Smooth muscle cell (in vitro differentiated cells): ENCODE results near the gene TMEM129. TPM values are rescaled to one million over a fixed set of nuclear protein-coding genes. Genes with fewer than 3 reads are reported as not detected.
A peak's percentile ranks its signal among the peaks of the same experiment; 100 is the strongest.

Source experiments
- DNase-seq: peaks from one replicate; lab custom pipeline; 2025; ENCODE audit not compliant: unreplicated experiment; lab: John Stamatoyannopoulos, UW
- H2AFZ ChIP-seq: fragments of 200-600 bp; sonication (generic); 2 replicates; pipeline ENCODE4 v1.6.0; 2016; ENCODE audit warnings: antibody characterized with exemption, low read depth, mild to moderate bottlenecking
- H3F3A ChIP-seq: fragments of 200-600 bp; sonication (generic); 2 replicates; pipeline ENCODE4 v1.6.0; 2017; ENCODE audit warnings: antibody characterized with exemption, low read depth
- H3K27ac ChIP-seq: fragments of 200-600 bp; sonication (generic); 2 replicates; pipeline ENCODE4 v1.5.1; 2016; ENCODE audit warnings: low read depth, mild to moderate bottlenecking
- H3K27me3 ChIP-seq: fragments of 200-600 bp; sonication (generic); 2 replicates; pipeline ENCODE4 v1.6.1; 2016; ENCODE audit warnings: low read depth, mild to moderate bottlenecking
- H3K36me3 ChIP-seq: fragments of 200-600 bp; sonication (generic); 2 replicates; pipeline ENCODE4 v1.5.1; 2016; ENCODE audit warnings: low read depth
- H3K4me1 ChIP-seq: fragments of 200-600 bp; sonication (generic); 2 replicates; pipeline ENCODE4 v1.5.1; 2016; ENCODE audit warnings: low read depth
- H3K4me2 ChIP-seq: fragments of 200-600 bp; sonication (generic); 2 replicates; pipeline ENCODE4 v1.6.0; 2016; ENCODE audit warnings: mild to moderate bottlenecking
- H3K4me3 ChIP-seq: fragments of 200-600 bp; sonication (generic); 2 replicates; pipeline ENCODE4 v1.5.1; 2016; ENCODE audit warnings: mild to moderate bottlenecking
- H3K79me2 ChIP-seq: fragments of 200-600 bp; sonication (generic); 2 replicates; pipeline ENCODE4 v1.6.0; 2016; ENCODE audit warnings: low read depth, mild to moderate bottlenecking
- H3K9ac ChIP-seq: fragments of 200-600 bp; sonication (generic); 2 replicates; pipeline ENCODE4 v1.6.0; 2016; ENCODE audit warnings: low read depth
- H3K9me3 ChIP-seq: fragments of 200-600 bp; sonication (generic); replicated peaks from 2 replicates; pipeline ENCODE4 v1.5.1; 2016; ENCODE audit warnings: low read depth
- H4K20me1 ChIP-seq: fragments of 200-600 bp; sonication (generic); 2 replicates; pipeline ENCODE4 v1.6.0; 2016; ENCODE audit warnings: low read depth
- WGBS: methylation state at CpG from one replicate; pipeline ENCODE4 v1.1.7; 2016; ENCODE audit warnings: low lambda C conversion rate; 5-methylcytosine and 5-hydroxymethylcytosine counted together
- polyA plus RNA-seq: library from polyadenylated mRNA; unstranded; fragments of >200 nt; fragmentation: Nextera tagmentation; extraction: Ambion mirVana; gene quantifications from 2 replicates; pipeline ENCODE4 v1.2.1, GENCODE V29; 2016
- total RNA-seq: library from RNA; depleted of rRNA; stranded (reverse); fragments of >200 nt; gene quantifications from 2 replicates; pipeline ENCODE4 v1.2.3, GENCODE V29; 2014
- TF ChIP-seq, protein P1 (sequence below): fragments of 200-600 bp; sonication (generic); IDR thresholded peaks from 2 replicates; pipeline ENCODE4 v1.5.1; 2017; ENCODE audit warnings: borderline replicate concordance, mild to moderate bottlenecking, antibody characterized with exemption; ENCODE audit not compliant: insufficient read depth, poor library complexity, severe bottlenecking

The TMEM129 gene
- total and polyA plus RNA-seq, 2 experiments from 2014 or later: 30.4 to 50.5 TPM

- Histone ChIP-seq H3K4me1 (no peaks in the 10 kb centered on the region), H3F3A (no peaks in the 10 kb centered on the region), H3K36me3 (no peaks in the 10 kb centered on the region), H4K20me1 (no peaks in the 10 kb centered on the region), H3K27me3 (no peaks in the 10 kb centered on the region), H3K27ac (no peak overlapping the region), H3K4me3 (no peak overlapping the region), H3K9me3 (no peaks in the 10 kb centered on the region), H3K4me2 (no peak overlapping the region), H3K79me2 (no peaks in the 10 kb centered on the region), H2AFZ (no peak overlapping the region), H3K9ac (no peak overlapping the region)
- WGBS: 14% methylated on average over 12 of the region's 17 CpGs
- peak; percentile 64 for DNase-seq
- TF ChIP-seq, protein P1, sequence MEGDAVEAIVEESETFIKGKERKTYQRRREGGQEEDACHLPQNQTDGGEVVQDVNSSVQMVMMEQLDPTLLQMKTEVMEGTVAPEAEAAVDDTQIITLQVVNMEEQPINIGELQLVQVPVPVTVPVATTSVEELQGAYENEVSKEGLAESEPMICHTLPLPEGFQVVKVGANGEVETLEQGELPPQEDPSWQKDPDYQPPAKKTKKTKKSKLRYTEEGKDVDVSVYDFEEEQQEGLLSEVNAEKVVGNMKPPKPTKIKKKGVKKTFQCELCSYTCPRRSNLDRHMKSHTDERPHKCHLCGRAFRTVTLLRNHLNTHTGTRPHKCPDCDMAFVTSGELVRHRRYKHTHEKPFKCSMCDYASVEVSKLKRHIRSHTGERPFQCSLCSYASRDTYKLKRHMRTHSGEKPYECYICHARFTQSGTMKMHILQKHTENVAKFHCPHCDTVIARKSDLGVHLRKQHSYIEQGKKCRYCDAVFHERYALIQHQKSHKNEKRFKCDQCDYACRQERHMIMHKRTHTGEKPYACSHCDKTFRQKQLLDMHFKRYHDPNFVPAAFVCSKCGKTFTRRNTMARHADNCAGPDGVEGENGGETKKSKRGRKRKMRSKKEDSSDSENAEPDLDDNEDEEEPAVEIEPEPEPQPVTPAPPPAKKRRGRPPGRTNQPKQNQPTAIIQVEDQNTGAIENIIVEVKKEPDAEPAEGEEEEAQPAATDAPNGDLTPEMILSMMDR: peak; percentile 90
Measured at GRCh38 chr4:1746265-1746691, 25.2 kb upstream of the TMEM129 start.

GRCh38 chr4:1745697-1746096 lies 24.6 kb upstream of the TMEM129 start:
- Histone ChIP-seq H3F3A (no peaks in the 10 kb centered on the region), H3K27me3 (no peaks in the 10 kb centered on the region), H3K9me3 (no peaks in the 10 kb centered on the region), H3K4me1 (no peaks in the 10 kb centered on the region), H3K79me2 (no peaks in the 10 kb centered on the region), H4K20me1 (no peaks in the 10 kb centered on the region), H2AFZ (no peak overlapping the region), H3K4me2 (no peak overlapping the region), H3K9ac (no peak overlapping the region), H3K36me3 (no peaks in the 10 kb centered on the region), H3K4me3 (no peak overlapping the region), H3K27ac (no peak overlapping the region)
- 85% methylated on average over 12 of the region's 12 CpGs for WGBS
- TF ChIP-seq, protein P1: no peak
- no peak for DNase-seq

GRCh38 chr4:1745165-1745564 lies 24.0 kb upstream of the TMEM129 start:
- no peaks in the 10 kb centered on the region for H3K4me1 ChIP-seq
- no peaks in the 10 kb centered on the region for H3F3A ChIP-seq
- H4K20me1 ChIP-seq: no peaks in the 10 kb centered on the region
- DNase-seq: no peak
- TF ChIP-seq, protein P1: no peak
- H3K4me3 ChIP-seq: no peak overlapping the region
- H3K9ac ChIP-seq: no peak overlapping the region
- no peak overlapping the region for H3K27ac ChIP-seq
- H3K27me3 ChIP-seq: no peaks in the 10 kb centered on the region
- 96% methylated on average over 13 of the region's 13 CpGs for WGBS
- no peaks in the 10 kb centered on the region for H3K9me3 ChIP-seq
- no peaks in the 10 kb centered on the region for H3K36me3 ChIP-seq
- no peak overlapping the region for H2AFZ ChIP-seq
- H3K4me2 ChIP-seq: no peak overlapping the region
- H3K79me2 ChIP-seq: no peaks in the 10 kb centered on the region

GRCh38 chr4:1744552-1744951 lies 23.4 kb upstream of the TMEM129 start:
- H3K4me1 ChIP-seq: no peaks in the 10 kb centered on the region
- H3K9me3 ChIP-seq: no peaks in the 10 kb centered on the region
- no peaks in the 10 kb centered on the region for H3K27me3 ChIP-seq
- no peak overlapping the region for H3K27ac ChIP-seq
- H2AFZ ChIP-seq: no peak overlapping the region
- no peaks in the 10 kb centered on the region for H3K79me2 ChIP-seq
- 85% methylated on average over 14 of the region's 14 CpGs for WGBS
- no peak for DNase-seq
- H4K20me1 ChIP-seq: no peaks in the 10 kb centered on the region
- H3F3A ChIP-seq: no peaks in the 10 kb centered on the region
- no peak overlapping the region for H3K4me2 ChIP-seq
- H3K36me3 ChIP-seq: no peaks in the 10 kb centered on the region
- no peak overlapping the region for H3K4me3 ChIP-seq
- H3K9ac ChIP-seq: no peak overlapping the region
- TF ChIP-seq, protein P1: no peak
